Mammary epithelial cell (primary cell): ENCODE data around the gene GP5.

Experiments used
- CTCF ChIP-seq, 2 donors: IDR thresholded peaks in 1 of 2; conservative IDR thresholded peaks in 1 of 2; 2 replicates each; pipeline ENCODE4 v1.5.1; 2011 to 2012; ENCODE audit warnings: inconsistent platforms in 2 of 2, low read length in 2 of 2, mild to moderate bottlenecking in 2 of 2, control low read depth in 1 of 2, low read depth in 1 of 2; ENCODE audit not compliant: insufficient read depth in 1 of 2; ENCODE audit errors: extremely low read depth in 1 of 2
- EZH2 ChIP-seq: IDR thresholded peaks from 2 replicates; pipeline ENCODE4 v1.6.1; 2012; ENCODE audit warnings: low read length, inconsistent platforms, borderline replicate concordance

- TF ChIP-seq CTCF (conservative IDR thresholded peaks at IDR 0.05 in 1 of 2, IDR thresholded peaks at IDR 0.05 in 1 of 2; ENCODE audit: extremely low read depth in 1 of 2, insufficient read depth in 1 of 2, low read depth in 1 of 2, low read length in 2 of 2) (no peak), EZH2 (no peak)
Measured at GRCh38 chr3:194367992-194368841, 30.8 kb downstream of the GP5 start.
